Bronchus fibroblast of lung (primary cell): ENCODE results near the gene TMEM255A. TPM values are rescaled to one million over a fixed set of nuclear protein-coding genes. Genes with fewer than 3 reads are reported as not detected.

Source experiments
- total RNA-seq: library from RNA; depleted of rRNA; stranded (reverse); fragments of >200 nt; gene quantifications from 2 replicates; pipeline ENCODE4 v1.2.3, GENCODE V29; 2015

TMEM255A gene
- total RNA-seq = 0.45 and 0.67 TPM in 2 replicates

DNA sequence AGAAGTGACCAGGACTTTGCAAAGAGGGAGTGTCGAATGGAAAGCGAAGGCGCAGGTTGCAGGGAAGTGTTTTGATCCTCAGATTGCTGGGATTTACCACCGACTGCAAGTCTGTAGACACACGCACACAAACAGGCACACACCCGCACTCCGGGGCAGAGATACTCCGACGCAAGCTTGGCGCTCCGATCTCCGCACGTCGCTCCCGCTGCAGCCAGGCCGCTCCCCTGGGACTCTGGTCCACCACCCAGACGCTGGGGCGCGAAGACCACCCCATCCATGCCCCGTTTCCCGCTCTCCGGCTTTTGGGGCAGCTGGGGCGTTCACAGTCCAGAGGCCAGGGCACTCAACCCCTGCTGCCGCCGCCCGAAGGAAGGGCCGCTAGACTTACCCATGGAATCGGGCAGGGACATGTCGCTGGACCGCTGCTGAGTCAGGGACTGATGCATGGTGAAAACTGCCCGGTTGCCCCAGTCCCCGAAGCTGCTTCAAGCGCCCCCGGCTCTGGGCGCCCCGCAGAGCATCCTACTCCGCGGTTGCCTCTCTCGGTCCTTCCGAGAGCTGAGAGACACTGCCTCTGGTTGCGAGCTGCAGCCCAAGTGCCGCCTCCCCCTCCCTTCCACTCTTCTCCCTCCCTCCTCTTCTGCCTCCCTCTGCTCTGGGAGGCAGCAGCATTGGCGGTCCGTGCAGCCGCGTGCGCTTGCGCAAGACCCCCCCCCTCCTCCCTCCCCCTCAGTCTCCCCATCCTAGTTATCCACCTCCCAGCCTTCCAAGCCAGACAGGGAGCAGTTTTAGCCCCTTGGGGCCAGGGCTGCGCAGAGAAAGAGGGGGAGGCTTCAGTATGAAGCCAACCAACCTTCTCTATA, at the start of gene TMEM255A:
TMEM255A (minus strand) TSS at position 601 of the 866 bp plus-strand sequence; CDS start at position 449, 152 bp downstream.

DNA sequence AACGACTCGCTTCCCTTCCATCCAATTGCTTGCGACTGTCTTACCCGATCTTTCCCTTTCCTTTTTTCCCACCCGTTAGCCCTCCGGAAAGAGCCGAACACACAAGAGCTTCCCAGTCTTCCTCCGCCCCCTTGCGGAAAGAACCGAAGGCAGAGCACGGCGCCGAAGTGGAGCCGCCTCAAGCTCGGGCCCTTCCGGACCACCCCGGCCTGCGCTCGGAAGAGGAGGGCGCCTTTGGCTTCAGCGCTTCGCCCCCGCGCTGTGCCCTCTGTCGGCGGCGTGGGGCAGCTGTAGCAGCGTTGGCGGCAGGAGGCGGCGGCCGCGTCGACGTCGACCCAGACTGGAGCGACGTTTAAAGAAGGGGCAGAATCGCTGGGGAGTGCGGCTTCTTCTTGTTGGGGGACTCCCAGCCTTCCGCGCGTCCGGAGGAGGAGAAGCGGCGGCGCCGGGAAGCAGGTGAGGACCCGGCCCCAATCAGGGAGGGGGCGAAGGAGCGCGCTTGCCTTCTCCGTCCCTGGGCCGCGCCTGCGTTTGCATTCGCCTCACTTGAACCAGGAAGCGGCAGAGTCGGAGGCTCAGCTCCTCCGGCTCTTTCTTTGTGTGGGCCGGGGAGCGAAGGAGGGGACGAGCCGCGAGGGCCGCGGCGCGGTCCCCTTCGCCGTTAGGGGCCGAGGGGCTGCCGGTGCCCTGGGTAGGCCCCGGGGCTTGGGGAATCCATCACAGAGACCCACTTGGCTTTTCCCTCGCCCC, 60.6 kb downstream of the TMEM255A start, which contains the start of gene ZBTB33:
ZBTB33 (plus strand) TSS at position 291 of the 750 bp plus-strand sequence. CDS start 2,604 bp downstream, outside the sequence.

Other genes starting within 250 kb of the TMEM255A start
- gene RHOXF2B, start 233.8 kb downstream of the TMEM255A start, total RNA-seq = not detected in 2 replicates
- gene RHOXF1, start 195.5 kb downstream of the TMEM255A start, total RNA-seq = not detected in 2 replicates
- not detected in 2 replicates for gene RHOXF2, start 152.8 kb downstream of the TMEM255A start, total RNA-seq
- 7.9 and 9.2 TPM in 2 replicates for gene ZBTB33, start 60.6 kb downstream of the TMEM255A start, total RNA-seq
- not detected in 2 replicates for gene ATP1B4, start 50.6 kb upstream of the TMEM255A start, total RNA-seq
- gene LAMP2, start 157.8 kb upstream of the TMEM255A start, total RNA-seq = 82.8 and 88.3 TPM in 2 replicates
- 40.6 and 53.6 TPM in 2 replicates for gene CUL4B, start 249.5 kb upstream of the TMEM255A start, total RNA-seq